Measurements from ENCODE around the gene PKP4.

The PKP4 gene

DNA sequence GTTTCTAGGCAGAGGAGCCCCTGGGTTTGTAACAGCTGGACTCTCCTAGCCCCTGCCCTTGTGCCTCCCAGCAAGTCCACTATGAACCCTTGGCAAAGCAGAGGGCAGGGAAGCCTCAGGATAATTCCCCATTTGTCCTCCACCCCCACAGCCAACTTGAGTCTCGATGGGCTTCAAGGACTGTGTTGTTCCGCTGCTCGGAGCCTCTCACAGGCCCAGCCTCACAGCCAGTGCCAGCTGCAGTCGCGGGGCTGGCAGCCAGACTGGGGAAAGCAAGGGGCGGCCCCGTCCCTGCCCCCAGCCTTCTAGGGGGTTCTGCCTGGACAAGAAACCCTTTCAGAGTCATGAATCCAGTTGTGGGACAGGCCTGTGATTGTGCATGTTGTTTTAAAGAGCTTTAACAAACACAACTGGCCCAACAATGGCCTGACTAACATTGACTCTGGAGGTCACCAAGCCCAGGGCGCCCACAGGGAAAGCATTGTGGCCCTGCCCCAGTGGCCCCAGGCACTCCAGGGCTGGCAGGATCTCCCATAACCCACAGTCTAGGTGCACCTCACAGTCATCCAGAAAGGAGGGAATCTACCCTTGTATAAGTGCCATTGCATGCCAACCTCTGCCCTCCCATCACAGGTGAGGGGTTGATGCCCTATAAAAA, 266.6 kb downstream of the PKP4 start:
- DNase-seq, result no peak

DNA sequence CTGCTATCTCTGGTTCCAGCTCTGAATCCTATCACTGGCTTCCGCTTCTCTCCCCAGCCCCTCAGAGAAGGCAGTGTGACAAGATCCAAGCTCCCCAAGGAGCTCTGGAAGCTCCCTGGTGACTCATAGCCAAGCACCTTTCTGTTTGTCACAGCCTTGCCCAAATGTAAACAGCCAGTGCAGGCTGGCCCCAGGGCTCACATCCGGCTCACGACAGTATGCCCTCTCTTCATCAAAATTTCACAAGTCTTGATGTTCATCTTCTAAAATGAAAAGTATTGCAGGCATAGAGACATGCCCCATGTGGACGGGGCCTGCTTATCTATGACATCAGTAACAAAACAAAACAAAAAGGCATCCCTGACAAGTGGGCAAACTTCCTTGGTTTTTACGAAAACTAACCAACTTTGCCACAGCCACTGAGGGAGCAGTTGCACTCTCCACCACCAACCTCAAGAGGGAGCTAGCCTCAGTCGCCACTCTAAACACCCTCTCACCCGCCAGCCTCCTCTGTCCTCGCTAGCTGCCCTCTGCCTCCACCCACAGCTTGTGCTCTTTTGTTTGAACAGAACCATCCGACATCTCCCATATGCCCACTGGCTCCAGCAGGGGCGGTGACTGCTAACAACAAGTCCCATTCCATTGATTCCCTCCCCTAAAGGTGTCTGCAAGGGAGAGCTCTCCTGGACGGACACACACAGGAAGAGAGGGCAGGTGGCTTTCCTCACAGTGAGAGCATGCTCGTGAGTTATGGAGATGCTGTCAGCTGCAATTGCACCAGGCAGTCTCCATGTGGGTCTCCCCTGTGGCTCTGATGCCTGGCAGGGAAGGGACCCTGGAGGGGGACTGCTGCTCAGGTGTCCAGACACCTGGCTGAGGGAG, 267.4 kb downstream of the PKP4 start:
- no peak for DNase-seq

DNA sequence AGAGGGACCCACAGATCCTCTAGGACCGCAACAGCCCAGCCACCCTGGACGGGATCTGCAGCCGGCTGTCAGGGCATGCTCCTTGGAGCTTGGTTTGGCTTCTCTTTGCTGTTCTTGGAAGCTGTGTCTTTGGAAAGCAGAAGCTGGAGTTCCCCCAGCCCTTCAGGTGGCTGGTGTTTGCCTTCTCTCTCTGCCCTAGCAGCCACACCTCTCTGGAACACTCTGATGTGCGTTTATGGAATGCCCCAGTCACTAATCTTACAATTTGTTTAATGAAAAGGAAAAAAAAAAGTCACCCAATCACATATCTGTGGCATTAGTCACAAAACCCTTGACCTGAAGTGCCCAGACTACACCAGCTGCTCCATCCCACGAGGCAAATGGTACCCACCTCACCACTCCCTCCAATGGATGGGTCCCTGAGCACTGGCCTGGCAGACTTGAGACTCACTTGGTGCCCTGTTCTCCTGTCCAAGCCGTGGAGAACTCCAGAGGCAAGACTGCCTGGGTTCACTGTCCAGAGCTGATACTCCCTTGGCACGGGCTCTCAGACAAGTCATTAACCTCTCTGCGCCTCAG, 268.1 kb downstream of the PKP4 start:
- no peak for DNase-seq

DNA sequence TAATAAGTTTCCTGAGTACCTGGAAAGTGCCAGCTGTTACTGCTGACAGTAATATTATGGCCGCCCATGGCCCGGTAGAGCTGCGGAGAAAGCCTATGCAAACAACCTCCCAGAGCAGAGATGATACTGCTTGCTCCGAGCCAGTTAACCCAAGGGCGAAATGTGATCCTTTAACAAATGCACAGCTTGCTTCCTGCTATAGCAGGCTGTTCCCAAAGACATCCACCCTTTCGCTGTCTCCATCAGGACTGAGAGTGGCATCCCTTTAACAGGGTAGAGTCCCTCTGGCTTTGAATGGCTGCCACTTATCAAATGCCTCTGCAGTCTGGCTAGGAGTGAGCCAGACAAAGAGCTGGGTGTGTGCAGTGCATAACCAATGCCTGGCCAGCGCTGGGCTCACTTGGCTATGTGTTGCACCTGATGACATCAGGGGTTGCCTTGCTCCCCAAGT, 268.7 kb downstream of the PKP4 start:
- no peak for DNase-seq

GRCh38 chr2:158726911-158727592, 270.3 kb downstream of the PKP4 start:
- no peak for DNase-seq

- DNase-seq, result no peak
These were observed 271.7 kb downstream of the PKP4 start for GRCh38 chr2:158728422-158728821.

DNA sequence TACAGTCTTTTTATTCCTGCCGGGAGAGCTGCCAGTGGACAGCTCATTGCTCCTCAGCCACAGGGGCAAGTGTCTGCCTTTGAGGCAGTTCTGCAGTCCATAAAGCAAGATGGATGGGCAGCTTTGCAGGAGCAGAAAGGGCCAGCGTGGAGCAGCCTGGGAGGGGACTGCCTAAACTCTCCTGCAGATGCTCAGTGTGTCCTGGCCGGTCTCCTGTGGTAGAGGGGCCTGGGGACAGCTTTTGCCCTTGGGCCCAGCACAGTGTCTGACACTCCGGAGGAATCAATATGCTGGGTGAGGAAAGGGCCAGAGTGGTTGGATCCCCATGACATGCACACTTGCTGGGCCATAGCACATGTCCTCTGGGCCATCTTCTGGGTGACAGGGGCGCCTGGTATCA, 272.7 kb downstream of the PKP4 start:
- no peak for DNase-seq

GRCh38 chr2:158729873-158730620, 273.3 kb downstream of the PKP4 start:
- DNase-seq, result no peak

- DNase-seq, result no peak
These were observed 273.9 kb downstream of the PKP4 start for GRCh38 chr2:158730621-158731140.

DNA sequence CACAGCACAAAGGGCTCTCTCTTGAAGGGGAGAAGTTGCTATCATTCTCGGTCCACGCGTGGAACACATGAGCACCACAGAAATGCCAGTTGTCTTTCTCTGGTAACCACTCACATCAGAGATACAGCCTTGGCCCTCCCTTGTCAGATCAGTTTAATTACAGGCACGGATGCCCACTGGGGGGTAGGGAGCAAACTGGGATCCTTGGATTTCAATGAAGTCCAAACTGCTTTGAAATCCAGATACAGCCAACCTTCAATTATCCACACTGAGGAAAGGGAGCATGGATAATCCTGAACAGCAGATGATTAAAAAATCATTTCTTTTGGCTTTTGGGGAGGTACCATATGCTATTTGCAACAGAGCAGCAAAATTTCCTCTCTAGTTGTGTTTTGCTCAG, 274.6 kb downstream of the PKP4 start:
- no peak for DNase-seq
